Measurements from ENCODE around the gene ERBB4. TPM values are rescaled to one million over a fixed set of nuclear protein-coding genes. Genes with fewer than 3 reads are reported as not detected.

The ERBB4 gene
- total RNA-seq, 1 donor = 5.8 TPM

DNA sequence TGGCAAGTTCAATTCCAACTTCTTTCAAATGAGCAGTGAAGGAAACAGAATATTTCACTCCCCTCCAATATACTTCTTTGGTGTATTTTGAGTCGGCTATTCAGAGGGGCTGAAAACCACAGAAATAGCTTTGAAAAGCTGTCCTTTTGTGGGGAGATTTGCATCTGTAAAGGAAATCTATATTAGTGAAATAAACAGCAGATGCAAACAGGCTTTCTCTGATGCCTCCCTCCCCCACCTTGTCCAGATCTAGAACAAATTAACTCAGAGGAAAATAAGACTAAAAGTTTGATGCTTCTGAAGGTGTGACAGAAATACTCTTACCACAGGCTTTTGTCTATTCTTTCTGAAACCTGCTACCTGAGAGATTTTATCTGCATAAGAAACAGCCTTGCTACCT, 1173.7 kb downstream of the ERBB4 start:
- TF ChIP-seq, protein P1, sequence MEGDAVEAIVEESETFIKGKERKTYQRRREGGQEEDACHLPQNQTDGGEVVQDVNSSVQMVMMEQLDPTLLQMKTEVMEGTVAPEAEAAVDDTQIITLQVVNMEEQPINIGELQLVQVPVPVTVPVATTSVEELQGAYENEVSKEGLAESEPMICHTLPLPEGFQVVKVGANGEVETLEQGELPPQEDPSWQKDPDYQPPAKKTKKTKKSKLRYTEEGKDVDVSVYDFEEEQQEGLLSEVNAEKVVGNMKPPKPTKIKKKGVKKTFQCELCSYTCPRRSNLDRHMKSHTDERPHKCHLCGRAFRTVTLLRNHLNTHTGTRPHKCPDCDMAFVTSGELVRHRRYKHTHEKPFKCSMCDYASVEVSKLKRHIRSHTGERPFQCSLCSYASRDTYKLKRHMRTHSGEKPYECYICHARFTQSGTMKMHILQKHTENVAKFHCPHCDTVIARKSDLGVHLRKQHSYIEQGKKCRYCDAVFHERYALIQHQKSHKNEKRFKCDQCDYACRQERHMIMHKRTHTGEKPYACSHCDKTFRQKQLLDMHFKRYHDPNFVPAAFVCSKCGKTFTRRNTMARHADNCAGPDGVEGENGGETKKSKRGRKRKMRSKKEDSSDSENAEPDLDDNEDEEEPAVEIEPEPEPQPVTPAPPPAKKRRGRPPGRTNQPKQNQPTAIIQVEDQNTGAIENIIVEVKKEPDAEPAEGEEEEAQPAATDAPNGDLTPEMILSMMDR (IDR thresholded peaks at IDR 0.05; ENCODE audit: insufficient read depth, low read length) = no peak
- no peak overlapping the region for H3K4me3 ChIP-seq (ENCODE audit: low read depth, low read length)
- no peak for DNase-seq (ENCODE audit: low read depth)

DNA sequence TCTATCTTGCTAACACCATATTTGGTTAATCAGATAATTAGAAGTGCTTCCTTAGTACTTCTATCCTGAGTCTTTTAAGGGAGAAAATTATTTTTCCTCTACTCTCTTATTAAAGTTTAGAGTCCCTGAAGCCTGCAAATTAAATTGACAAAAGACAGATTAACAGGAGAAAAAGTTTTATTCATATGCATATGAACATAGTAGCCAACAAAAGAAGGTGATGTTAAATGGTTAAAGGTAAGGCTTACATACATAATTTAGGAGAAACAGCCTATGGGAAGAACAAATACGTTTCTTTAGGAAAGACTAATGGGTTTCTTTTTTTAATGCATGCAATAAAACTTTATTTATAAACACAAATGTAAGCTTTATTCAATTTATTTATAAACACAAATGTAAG, 1177.2 kb downstream of the ERBB4 start:
- TF ChIP-seq, protein P1 (IDR thresholded peaks at IDR 0.05; ENCODE audit: insufficient read depth, low read length) = no peak
- no peak for DNase-seq (ENCODE audit: low read depth)

DNA sequence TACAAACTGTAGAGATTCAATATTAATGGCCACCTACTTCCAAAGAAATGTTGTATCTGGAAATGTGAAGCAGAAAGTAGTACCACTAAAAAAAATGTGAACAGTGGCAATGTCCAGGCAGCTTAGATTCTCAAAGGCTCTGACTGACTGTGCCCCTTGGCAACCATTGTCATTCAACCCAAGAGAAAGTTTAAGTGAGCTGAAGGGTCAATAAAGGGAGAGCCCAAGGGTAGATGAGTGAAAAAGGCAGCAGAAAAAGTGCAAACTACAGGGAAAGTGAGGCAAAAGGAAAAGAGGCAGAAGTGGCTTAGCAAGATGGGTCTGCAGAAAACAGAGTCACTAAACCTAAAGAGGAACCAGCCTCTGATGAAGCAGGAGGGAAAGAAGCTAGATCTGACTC, 1179.3 kb downstream of the ERBB4 start:
- TF ChIP-seq, protein P1 (IDR thresholded peaks at IDR 0.05; ENCODE audit: insufficient read depth, low read length) = no peak
- no peak overlapping the region for H3K4me3 ChIP-seq (ENCODE audit: low read depth, low read length)
- no peak for DNase-seq (ENCODE audit: low read depth)

More for the DNA sequence above, 1177.2 kb downstream of the ERBB4 start:
- no peak overlapping the region for H3K4me3 ChIP-seq (ENCODE audit: low read depth, low read length)

DNA sequence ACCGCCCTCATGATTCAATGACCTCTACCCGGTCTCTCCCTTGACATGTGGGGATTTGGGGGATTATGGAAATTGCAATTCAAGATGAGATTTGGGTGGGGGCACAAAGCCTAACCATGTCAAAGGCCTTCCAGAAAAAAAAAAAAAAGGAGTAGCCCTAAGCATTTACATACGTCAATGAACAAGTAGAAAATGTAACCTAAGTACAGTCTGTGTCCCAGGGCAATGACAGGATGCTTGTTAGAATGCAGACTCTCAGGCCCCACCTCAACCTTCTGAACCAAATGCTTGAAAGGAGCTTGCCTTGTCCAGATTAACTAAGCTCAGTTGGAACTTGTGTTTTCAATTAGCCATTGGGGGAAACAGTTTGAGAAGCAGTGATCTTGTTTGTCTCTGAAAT, 1180.1 kb downstream of the ERBB4 start:
- no peak for DNase-seq (ENCODE audit: low read depth)
- no peak overlapping the region for H3K4me3 ChIP-seq (ENCODE audit: low read depth, low read length)
- TF ChIP-seq, protein P1 (IDR thresholded peaks at IDR 0.05; ENCODE audit: insufficient read depth, low read length) = no peak

DNA sequence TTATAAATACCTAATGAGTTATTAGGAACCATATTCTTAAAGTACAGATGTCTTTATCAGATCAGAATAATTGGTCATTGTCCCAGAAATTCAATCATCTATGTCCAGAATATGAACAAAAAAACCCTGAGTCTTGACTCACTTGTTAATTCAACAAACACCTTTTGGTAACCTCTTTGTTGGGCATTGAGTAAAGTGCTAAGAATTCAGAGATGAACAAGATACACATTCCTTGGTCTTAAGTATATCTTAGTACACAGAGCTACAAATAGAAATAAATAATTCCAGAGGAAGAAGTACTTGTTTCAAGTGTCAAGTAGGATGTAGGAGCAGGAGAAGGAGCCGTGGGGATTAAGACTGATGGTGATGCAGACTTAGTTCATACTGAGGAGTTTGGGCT, 1184.1 kb downstream of the ERBB4 start:
- TF ChIP-seq, protein P1 (IDR thresholded peaks at IDR 0.05; ENCODE audit: insufficient read depth, low read length) = no peak
- no peak for DNase-seq (ENCODE audit: low read depth)
- no peak overlapping the region for H3K4me3 ChIP-seq (ENCODE audit: low read depth, low read length)

DNA sequence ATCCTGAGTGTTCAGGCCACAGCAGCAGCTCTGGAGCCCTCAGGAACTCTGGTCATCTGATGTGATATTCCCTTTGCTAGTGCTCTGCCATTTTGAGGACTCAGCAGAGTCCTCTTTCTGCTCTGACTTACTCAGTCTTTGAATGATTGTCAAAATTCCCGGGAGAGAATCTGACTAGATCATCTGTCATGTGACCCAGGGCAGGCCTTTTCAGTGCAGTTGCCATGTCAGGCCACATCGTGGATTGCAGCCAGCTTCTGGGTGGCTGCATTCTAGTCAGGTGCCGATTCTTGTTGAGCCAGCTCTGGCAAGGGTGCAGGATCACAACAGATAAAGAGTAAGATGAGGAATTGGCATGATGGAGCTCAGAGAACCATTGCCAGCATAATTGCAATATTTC, 1186.6 kb downstream of the ERBB4 start:
- TF ChIP-seq, protein P1 (IDR thresholded peaks at IDR 0.05; ENCODE audit: insufficient read depth, low read length) = no peak
- H3K4me3 ChIP-seq (ENCODE audit: low read depth, low read length) = no peak overlapping the region
- no peak for DNase-seq (ENCODE audit: low read depth)

DNA sequence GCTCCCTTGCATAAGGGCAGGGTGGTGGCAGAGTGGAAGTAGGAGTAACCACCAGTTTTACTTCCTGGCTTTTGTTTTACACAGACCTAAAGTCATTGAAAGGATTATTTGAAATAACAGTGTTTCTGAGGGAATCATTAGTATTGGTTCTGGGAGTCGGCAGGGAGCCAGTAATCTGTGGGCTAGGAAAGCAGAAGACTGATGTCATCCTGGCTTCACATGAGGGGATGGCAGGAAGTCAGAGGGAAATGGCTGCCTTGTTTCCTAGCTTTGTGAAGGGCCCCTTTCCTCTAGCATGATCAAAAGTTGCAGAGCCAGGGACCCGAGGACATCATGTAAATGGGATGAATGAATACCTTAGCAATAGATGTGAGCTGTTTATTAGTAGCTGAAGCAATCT, 1189.6 kb downstream of the ERBB4 start:
- TF ChIP-seq, protein P1 (IDR thresholded peaks at IDR 0.05; ENCODE audit: insufficient read depth, low read length) = no peak

More for the DNA sequence above, 1189.6 kb downstream of the ERBB4 start:
- no peak for DNase-seq (ENCODE audit: low read depth)
- H3K4me3 ChIP-seq (ENCODE audit: low read depth, low read length) = no peak overlapping the region

Measured in fibroblast of the aortic adventitia (primary cell).